Ovary (tissue), 9 donors: ENCODE data around the gene CDIPT. TPM values are rescaled to one million over a fixed set of nuclear protein-coding genes. Genes with fewer than 3 reads are reported as not detected.

ENCODE experiments used
- DNase-seq, 5 donors: peaks; one replicate each; pipeline ENCODE4 v3.0.0-alpha.2; 2019 to 2020
- H3K27ac ChIP-seq, 2 donors: fragments of 200-600 bp; one replicate each; pipeline versions ENCODE4 v1.5.1 to v1.8.0; 2019 to 2022
- H3K27me3 ChIP-seq: fragments of 200-600 bp; one replicate; pipeline ENCODE4 v1.8.0; 2022
- H3K36me3 ChIP-seq: fragments of 200-600 bp; sonication (generic); one replicate; pipeline ENCODE4 v1.5.1; 2019
- H3K4me1 ChIP-seq: one replicate; pipeline ENCODE4 v1.8.1; 2013; ENCODE audit warnings: mild to moderate bottlenecking, moderate library complexity; ENCODE audit not compliant: insufficient read depth
- H3K4me3 ChIP-seq: fragments of 200-600 bp; sonication (generic); one replicate; pipeline ENCODE4 v1.5.1; 2017
- H3K9me3 ChIP-seq, 2 donors: fragments of 200-600 bp in 1 of 2; sonication (generic) in 1 of 2; one replicate each; pipeline versions ENCODE4 v1.5.1 to v1.8.1; 2013 to 2019; ENCODE audit warnings: mild to moderate bottlenecking in 1 of 2, moderate library complexity in 1 of 2
- EP300 ChIP-seq: sonication (generic); formaldehyde crosslinking; IDR thresholded peaks from one replicate; pipeline ENCODE4 v1.6.1; 2017; ENCODE audit warnings: antibody characterized with exemption
- POLR2A ChIP-seq: fragments of 450-650 bp; IDR thresholded peaks from one replicate; pipeline ENCODE4 v1.6.1; 2017; ENCODE audit warnings: antibody characterized with exemption, mild to moderate bottlenecking, moderate library complexity
- WGBS, 3 donors: extraction: QIAGEN DNeasy Blood & Tissue Kit in 1 of 3; methylation state at CpG; one replicate each; pipeline versions ENCODE4 v1.1.5 to v1.1.7; 2013 to 2017; 5-methylcytosine and 5-hydroxymethylcytosine counted together
- intact Hi-C, 4 donors: fragments of 100-400 bp; cut with DNase I; formaldehyde crosslinking; loops; one replicate each; pipeline versions ENCODE4 v1.11.0 to v1.15.1; 2022 to 2023
- polyA plus RNA-seq, 2 donors: library from polyadenylated mRNA; stranded (reverse); fragments of 200-250 nt in 1 of 2; fragments of 350-450 nt in 1 of 2; fragmentation: Illumina TruSeq in 1 of 2; extraction: RNeasy Lipid Tissue Mini Kit (QIAGEN cat#74804) in 1 of 2; gene quantifications; one replicate each; pipeline ENCODE4 v1.2.3, GENCODE V29; 2013 to 2014
- total RNA-seq, 7 donors: library from RNA; depleted of rRNA in 2 of 7; stranded (reverse); fragments of >200 nt in 2 of 7; fragmentation: NEBNext Ultra II Directional in 3 of 7; extraction: Animal tissue kit (Norgen Biotek cat#: 25700) in 3 of 7; gene quantifications; one replicate each; pipeline versions ENCODE4 v1.1.0 to v1.2.4, GENCODE V29; 2016 to 2023
- TF ChIP-seq, protein P1 (sequence below), 3 donors: fragments of 450-650 bp in 2 of 3; fragments of 200-600 bp in 1 of 3; IDR thresholded peaks; one replicate each; pipeline versions ENCODE4 v1.5.1 to v1.8.0; 2016 to 2022; ENCODE audit warnings: antibody characterized with exemption in 3 of 3, mild to moderate bottlenecking in 1 of 3
- donor health status: DM: no; HTN: no; CAD: no; lungs with moderate emphysema.
- donor health status: DM: no; HTN: no; CAD: no.
- donor health status: Bipolar disorder and iron deficiency.
- donor health status: DM: yes; HTN: yes; CAD: no.
- donor health status: DM: no; HTN: no; CAD: no.
- donor health status: DM: yes; HTN: yes; CAD: no.

The CDIPT gene
- total and polyA plus RNA-seq, 9 donors = 47.6 to 145 (median 110) TPM

DNA sequence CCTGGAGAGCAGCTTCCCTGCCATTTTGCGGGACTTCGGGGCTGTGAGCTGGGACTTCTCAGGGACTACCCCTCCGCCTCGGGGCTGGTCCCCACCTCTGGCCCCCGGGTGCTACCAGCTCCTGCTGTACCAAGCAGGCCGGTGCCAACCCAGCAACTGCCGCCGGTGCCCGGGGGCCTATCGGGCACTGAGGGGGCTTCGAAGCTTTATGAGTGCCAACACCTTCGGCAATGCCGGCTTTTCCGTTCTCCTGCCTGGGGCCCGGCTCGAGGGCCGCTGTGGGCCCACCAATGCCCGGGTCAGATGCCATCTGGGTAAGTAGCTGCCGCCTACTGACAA lies 38.5 kb upstream of the CDIPT start:
- no peaks in the 10 kb centered on the region for H3K27me3 ChIP-seq
- WGBS, 3 donors = 84 to 92% (median 85%) methylated on average over 16 to 19 of the region's 19 CpGs
- TF ChIP-seq POLR2A (no peak), EP300 (no peak)
- TF ChIP-seq, protein P1, sequence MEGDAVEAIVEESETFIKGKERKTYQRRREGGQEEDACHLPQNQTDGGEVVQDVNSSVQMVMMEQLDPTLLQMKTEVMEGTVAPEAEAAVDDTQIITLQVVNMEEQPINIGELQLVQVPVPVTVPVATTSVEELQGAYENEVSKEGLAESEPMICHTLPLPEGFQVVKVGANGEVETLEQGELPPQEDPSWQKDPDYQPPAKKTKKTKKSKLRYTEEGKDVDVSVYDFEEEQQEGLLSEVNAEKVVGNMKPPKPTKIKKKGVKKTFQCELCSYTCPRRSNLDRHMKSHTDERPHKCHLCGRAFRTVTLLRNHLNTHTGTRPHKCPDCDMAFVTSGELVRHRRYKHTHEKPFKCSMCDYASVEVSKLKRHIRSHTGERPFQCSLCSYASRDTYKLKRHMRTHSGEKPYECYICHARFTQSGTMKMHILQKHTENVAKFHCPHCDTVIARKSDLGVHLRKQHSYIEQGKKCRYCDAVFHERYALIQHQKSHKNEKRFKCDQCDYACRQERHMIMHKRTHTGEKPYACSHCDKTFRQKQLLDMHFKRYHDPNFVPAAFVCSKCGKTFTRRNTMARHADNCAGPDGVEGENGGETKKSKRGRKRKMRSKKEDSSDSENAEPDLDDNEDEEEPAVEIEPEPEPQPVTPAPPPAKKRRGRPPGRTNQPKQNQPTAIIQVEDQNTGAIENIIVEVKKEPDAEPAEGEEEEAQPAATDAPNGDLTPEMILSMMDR (IDR thresholded peaks at IDR 0.05) = no peak
- H3K27ac ChIP-seq = no peak overlapping the region
- intact Hi-C loops = no loop called here
- H3K36me3 ChIP-seq = no peaks in the 10 kb centered on the region
- no peaks in the 10 kb centered on the region for H3K9me3 ChIP-seq
- DNase-seq = no peak
- H3K4me3 ChIP-seq = no peak overlapping the region
- peaks cover 3% of the 10 kb centered on the region for H3K4me1 ChIP-seq

DNA sequence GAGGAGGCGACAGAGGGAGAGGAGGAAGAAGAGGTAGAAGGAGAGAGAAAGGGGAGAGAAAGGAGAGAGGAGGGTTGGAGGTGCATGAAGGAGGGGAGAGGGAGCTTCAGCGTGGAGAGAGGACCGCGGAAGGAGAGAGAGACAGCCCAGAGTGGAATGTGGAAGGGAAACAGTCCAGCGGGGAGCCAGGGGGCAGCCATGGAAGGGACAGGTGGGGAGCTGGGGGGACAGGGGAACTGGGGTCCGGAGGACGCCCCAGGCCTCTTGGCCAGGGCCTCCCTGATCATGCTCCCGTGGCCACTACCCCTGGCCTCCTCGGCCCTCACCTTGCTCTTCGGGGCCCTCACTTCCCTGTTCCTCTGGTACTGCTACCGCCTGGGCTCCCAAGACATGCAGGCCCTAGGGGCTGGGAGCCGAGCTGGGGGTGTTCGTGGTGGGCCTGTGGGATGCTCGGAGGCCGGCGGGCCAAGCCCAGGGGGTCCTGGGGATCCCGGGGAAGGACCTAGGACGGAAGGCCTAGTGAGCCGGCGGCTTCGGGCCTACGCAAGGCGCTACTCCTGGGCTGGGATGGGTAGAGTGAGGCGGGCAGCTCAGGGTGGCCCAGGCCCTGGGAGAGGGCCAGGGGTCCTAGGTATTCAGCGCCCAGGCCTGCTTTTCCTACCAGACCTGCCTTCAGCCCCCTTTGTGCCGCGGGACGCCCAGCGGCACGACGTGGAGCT lies 38.0 kb upstream of the CDIPT start:
- WGBS, 3 donors = 39 to 48% (median 40%) methylated on average over 30 to 31 of the region's 31 CpGs
- H3K27me3 ChIP-seq = no peaks in the 10 kb centered on the region
- intact Hi-C loops = no loop called here

DNA sequence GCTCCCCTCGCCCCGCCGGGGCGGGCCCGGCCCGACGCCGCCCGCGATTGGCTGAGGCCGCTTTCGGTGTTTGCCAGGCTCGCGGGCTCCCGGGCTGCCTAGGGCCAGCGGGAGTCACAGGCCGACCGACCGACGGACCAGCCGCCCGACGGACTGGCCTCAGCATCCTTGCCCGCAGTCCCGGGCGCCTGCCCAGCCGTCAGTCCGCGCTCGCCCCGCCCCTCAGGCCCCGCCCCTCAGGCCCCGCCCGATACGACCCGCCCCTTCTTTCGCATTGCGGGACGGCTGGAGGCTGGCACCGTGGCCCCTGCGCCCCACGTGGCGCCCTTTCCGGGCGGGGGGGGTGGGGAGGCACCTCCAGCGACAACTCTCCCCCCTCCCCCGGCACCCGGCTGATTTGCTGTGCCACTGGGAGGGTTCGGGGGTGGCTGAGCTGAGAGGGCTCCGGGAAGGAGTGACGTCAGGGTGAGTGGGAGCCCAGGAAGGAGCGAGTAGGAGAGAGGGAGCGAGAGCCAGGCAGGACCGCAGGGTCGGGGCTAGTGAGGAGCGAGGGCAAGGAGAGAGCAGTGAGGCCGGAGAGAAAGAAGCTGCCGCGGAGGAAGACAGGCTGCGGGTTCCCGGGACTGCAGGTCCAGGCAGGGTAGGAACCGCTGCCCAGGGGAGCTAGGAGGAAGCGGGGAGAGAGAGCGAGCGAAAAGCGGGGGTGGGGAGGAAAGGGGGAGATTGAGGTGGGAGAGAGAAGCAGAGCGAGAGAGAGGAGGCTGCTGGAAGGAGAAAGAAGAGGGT lies 37.3 kb upstream of the CDIPT start, which contains the start of gene ASPHD1:
Gene ASPHD1, plus strand, starts transcription at position 387 of the 786 bp plus-strand sequence. CDS start 484 bp downstream, outside the sequence.
- Histone ChIP-seq H3K27me3 (no peaks in the 10 kb centered on the region), H3K4me1 (peaks cover 3% of the 10 kb centered on the region), H3K36me3 (no peaks in the 10 kb centered on the region), H3K9me3 (no peaks in the 10 kb centered on the region), H3K27ac (no peak within 1 kb of the TSS), H3K4me3 (peak within 1 kb of the TSS; percentile 49)
- peak; percentile 71 to 87 (median 77) for DNase-seq
- TF ChIP-seq, protein P1 (IDR thresholded peaks at IDR 0.05) = no peak
- no peak for TF ChIP-seq POLR2A
- no peak for TF ChIP-seq EP300
- intact Hi-C loops = no loop called here
- 0 to 1% (median 1%) methylated on average over 65 to 67 of the region's 67 CpGs for WGBS, 3 donors

More for the DNA sequence above, 38.0 kb upstream of the CDIPT start:
- Histone ChIP-seq H3K9me3 (no peaks in the 10 kb centered on the region), H3K36me3 (no peaks in the 10 kb centered on the region), H3K4me1 (peaks cover 3% of the 10 kb centered on the region), H3K27ac (no peak overlapping the region), H3K4me3 (no peak overlapping the region)
- TF ChIP-seq POLR2A (no peak), EP300 (no peak)
- TF ChIP-seq, protein P1 (IDR thresholded peaks at IDR 0.05) = no peak
- no peak for DNase-seq

DNA sequence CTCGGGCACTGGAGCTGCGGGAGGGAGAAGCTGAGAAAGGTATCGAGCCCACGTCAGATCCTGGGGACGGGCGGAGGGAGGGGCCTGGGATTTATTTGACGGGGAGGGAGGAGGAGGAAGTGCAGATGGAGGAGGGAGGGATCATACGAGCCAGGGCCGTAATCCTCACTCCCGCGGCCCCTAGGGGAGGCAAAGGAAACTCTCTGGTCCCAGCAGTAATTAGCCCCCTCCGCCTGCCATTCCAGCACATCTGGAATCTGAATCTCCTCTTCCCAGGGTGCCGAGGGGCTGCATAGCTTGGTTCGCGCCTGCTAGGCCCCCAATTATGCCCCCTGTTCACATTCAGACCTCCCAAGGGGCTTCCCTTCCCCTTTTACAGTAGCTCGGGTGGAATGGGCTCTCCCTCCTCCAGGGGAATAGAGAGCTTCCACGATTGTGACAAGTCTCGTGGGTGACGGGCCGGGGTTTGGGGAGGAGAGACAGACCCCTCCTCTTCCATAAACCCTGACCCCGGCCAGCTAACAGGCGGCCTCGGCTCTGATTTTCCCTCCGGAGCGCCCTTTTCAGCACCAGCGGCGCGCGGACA lies 36.6 kb upstream of the CDIPT start, which contains the start of gene SEZ6L2:
Gene SEZ6L2, minus strand, starts transcription at position 35 of the 586 bp plus-strand sequence. CDS start 531 bp downstream, outside the sequence.
- Histone ChIP-seq H3K27me3 (no peaks in the 10 kb centered on the region), H3K36me3 (no peaks in the 10 kb centered on the region), H3K4me1 (peaks cover 3% of the 10 kb centered on the region), H3K9me3 (no peaks in the 10 kb centered on the region), H3K27ac (no peak within 1 kb of the TSS), H3K4me3 (peak within 1 kb of the TSS; percentile 49)
- TF ChIP-seq, protein P1 (IDR thresholded peaks at IDR 0.05) = no peak
- TF ChIP-seq EP300 (no peak), POLR2A (no peak)
- peak in 2 of 5 donors; percentile 46 to 88 for DNase-seq
- 0 to 1% (median 1%) methylated on average over 29 of the region's 29 CpGs for WGBS, 3 donors
- intact Hi-C loops = no loop called here
